HG03139 (cell line): ENCODE results near the gene ARHGAP19.

ENCODE experiments used
- ATAC-seq: cut with Tn5 transposase; IDR thresholded peaks from one replicate; pipeline ENCODE4 v1.9.1; 2021; ENCODE audit not compliant: unreplicated experiment

ARHGAP19 gene

GRCh38 chr10:97197030-97197500, 95.4 kb downstream of the ARHGAP19 start:
- no peak for ATAC-seq

- ATAC-seq: no peak
These were observed 96.0 kb downstream of the ARHGAP19 start for GRCh38 chr10:97196223-97197029.

- ATAC-seq: no peak
These were observed 96.7 kb downstream of the ARHGAP19 start for GRCh38 chr10:97195706-97196222.

- ATAC-seq: no peak
These were observed 99.4 kb downstream of the ARHGAP19 start for GRCh38 chr10:97192952-97193435.

GRCh38 chr10:97190450-97190849, 102.0 kb downstream of the ARHGAP19 start:
- ATAC-seq: no peak

GRCh38 chr10:97188261-97188711, 104.2 kb downstream of the ARHGAP19 start:
- ATAC-seq: no peak

GRCh38 chr10:97186911-97187310, 105.5 kb downstream of the ARHGAP19 start:
- ATAC-seq: no peak

GRCh38 chr10:97185326-97186058, 106.9 kb downstream of the ARHGAP19 start, which contains the start of gene SLIT1:
SLIT1 (minus strand) TSS chr10:97185959; CDS start chr10:97185674, 285 bp downstream.
- no peak for ATAC-seq

GRCh38 chr10:97184971-97185325, 107.5 kb downstream of the ARHGAP19 start:
- ATAC-seq: no peak

GRCh38 chr10:97183314-97183713, 109.1 kb downstream of the ARHGAP19 start:
- ATAC-seq: no peak

GRCh38 chr10:97182288-97182990, 110.0 kb downstream of the ARHGAP19 start:
- ATAC-seq: no peak

- ATAC-seq: no peak
These were observed 111.5 kb downstream of the ARHGAP19 start for GRCh38 chr10:97180986-97181385.

GRCh38 chr10:97180363-97180755, 112.1 kb downstream of the ARHGAP19 start:
- ATAC-seq: no peak

GRCh38 chr10:97179731-97180362, 112.6 kb downstream of the ARHGAP19 start:
- no peak for ATAC-seq

- no peak for ATAC-seq
These were observed 113.1 kb downstream of the ARHGAP19 start for GRCh38 chr10:97179311-97179710.

- no peak for ATAC-seq
These were observed 114.4 kb downstream of the ARHGAP19 start for GRCh38 chr10:97178074-97178473.

- no peak for ATAC-seq
These were observed 116.2 kb downstream of the ARHGAP19 start for GRCh38 chr10:97176226-97176625.

- ATAC-seq: no peak
These were observed 116.9 kb downstream of the ARHGAP19 start for GRCh38 chr10:97175586-97175985.

- no peak for ATAC-seq
These were observed 117.5 kb downstream of the ARHGAP19 start for GRCh38 chr10:97174941-97175340.

GRCh38 chr10:97174276-97174775, 118.1 kb downstream of the ARHGAP19 start:
- no peak for ATAC-seq
